IPS DF 19.7 (cell line): ENCODE measurements around the gene PSMG1.
"Not testable (repeated sequence)": the region's sequence is repeated elsewhere in the genome, so short reads cannot be mapped to it uniquely, and the experiment has no call there.

Experiments used
- DNase-seq: peaks from one replicate; pipeline ENCODE4 v3.0.0-alpha.2; 2013; ENCODE audit warnings: low read depth, low spot score

The PSMG1 gene

GRCh38 chr21:39157241-39157640 lies 26.0 kb downstream of the PSMG1 start:
- not testable (repeated sequence) for DNase-seq

- DNase-seq: no peak
These were observed 27.2 kb downstream of the PSMG1 start for GRCh38 chr21:39156024-39156423.

GRCh38 chr21:39155578-39155977 lies 27.7 kb downstream of the PSMG1 start:
- DNase-seq: no peak

GRCh38 chr21:39153842-39154241 lies 29.4 kb downstream of the PSMG1 start:
- no peak for DNase-seq

- DNase-seq: no peak
These were observed 29.9 kb downstream of the PSMG1 start for GRCh38 chr21:39153373-39153772.

GRCh38 chr21:39152271-39152670 lies 31.0 kb downstream of the PSMG1 start:
- no peak for DNase-seq

GRCh38 chr21:39150877-39151276 lies 32.4 kb downstream of the PSMG1 start:
- no peak for DNase-seq

- no peak for DNase-seq
These were observed 32.9 kb downstream of the PSMG1 start for GRCh38 chr21:39150316-39150715.

GRCh38 chr21:39149882-39150281 lies 33.4 kb downstream of the PSMG1 start:
- DNase-seq: no peak

- DNase-seq: no peak
These were observed 34.3 kb downstream of the PSMG1 start for GRCh38 chr21:39148975-39149374.

GRCh38 chr21:39144191-39144590 lies 39.1 kb downstream of the PSMG1 start:
- no peak for DNase-seq

GRCh38 chr21:39142972-39143371 lies 40.3 kb downstream of the PSMG1 start:
- no peak for DNase-seq

- DNase-seq: no peak
These were observed 41.7 kb downstream of the PSMG1 start for GRCh38 chr21:39141502-39141901.

- no peak for DNase-seq
These were observed 45.7 kb downstream of the PSMG1 start for GRCh38 chr21:39137248-39138178.

GRCh38 chr21:39136711-39137110 lies 46.5 kb downstream of the PSMG1 start:
- no peak for DNase-seq

- DNase-seq: not testable (repeated sequence)
These were observed 47.1 kb downstream of the PSMG1 start for GRCh38 chr21:39136138-39136537.

GRCh38 chr21:39134288-39134810 lies 48.9 kb downstream of the PSMG1 start:
- no peak for DNase-seq

- no peak for DNase-seq
These were observed 51.0 kb downstream of the PSMG1 start for GRCh38 chr21:39132248-39132647.

- DNase-seq: no peak
These were observed 51.5 kb downstream of the PSMG1 start for GRCh38 chr21:39131791-39132190.

GRCh38 chr21:39127506-39127905 lies 55.7 kb downstream of the PSMG1 start:
- DNase-seq: no peak

- no peak for DNase-seq
These were observed 56.8 kb downstream of the PSMG1 start for GRCh38 chr21:39126486-39126806.

- DNase-seq: peak; percentile 82
These were observed 57.3 kb downstream of the PSMG1 start for GRCh38 chr21:39125752-39126485.
